Measurements from ENCODE around the gene RASGRP4.

Gene RASGRP4

GRCh38 chr19:38392707-38393308 lies 33.2 kb downstream of the RASGRP4 start:
- no peak for DNase-seq (ENCODE audit: low read depth, low spot score)
- no peak overlapping the region for H3K27ac ChIP-seq

DNA sequence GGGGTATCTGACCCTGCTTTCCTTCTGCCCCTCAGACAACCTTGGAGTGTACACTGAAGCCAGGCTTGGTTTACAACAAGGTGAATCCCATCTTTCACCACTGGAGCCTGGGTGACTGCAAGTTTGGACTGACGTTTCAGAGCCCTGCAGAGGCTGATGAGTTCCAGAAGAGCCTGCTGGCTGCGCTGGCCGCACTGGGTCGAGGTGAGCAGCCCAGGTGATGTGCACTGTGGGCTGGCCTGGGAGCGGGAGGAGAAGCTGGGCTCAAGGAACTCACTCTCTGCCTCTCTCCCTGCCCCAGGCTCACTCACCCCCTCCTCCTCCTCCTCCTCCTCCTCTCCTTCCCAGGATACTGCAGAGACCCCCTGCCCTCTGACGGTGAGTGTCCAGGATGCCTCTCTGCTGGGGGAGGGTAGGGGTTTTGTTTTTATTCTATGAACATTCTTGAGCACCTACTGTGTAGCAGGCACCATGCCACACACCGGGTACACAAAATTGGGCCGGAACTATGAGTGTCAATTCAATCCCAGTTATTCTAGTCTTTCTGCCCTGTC lies 34.0 kb downstream of the RASGRP4 start:
- DNase-seq (ENCODE audit: low read depth, low spot score): no peak
- H3K27ac ChIP-seq: no peak overlapping the region

DNA sequence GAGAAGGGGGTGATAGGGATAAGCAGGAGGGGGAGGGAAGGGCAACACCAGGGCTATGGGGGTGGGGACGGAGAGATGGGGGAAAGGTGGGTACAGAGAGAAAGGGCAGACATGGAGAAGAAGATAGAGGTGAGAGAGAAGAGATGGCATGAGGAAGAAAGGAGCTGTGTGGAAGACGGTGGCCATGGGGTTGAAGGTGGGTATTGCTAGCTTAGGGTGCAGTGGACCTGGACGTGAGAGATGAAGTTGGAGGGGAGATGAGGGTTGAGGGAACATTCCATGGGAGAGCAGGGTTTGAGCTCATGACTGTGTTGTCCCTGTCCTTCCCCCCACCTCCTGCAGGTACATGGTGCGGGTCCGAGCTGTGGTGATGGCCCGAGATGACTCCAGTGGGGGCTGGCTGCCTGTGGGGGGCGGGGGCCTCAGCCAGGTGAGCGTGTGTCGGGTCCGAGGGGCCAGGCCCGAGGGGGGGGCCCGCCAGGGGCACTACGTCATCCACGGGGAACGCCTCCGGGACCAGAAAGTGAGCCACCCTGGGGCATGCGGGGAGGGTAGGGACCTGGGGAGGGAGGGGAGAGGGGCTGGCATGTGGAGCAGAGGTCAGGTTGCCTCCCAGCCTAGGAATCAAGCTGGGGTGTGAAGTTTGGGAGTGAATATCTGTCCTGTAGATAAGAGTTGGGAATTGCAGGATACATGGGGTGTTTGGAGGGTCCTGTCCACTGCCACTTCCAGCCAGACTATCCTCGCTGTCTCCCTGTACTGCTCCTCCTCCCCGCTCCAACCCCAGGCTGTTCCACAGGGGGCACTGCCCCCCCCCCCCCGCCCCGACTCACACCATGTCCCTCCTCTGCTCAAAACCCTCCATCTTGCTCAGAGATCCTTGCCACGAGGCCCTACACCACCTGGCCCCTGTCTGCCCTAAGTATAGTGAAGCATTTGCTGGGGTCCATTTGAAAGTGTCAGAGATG lies 35.8 kb downstream of the RASGRP4 start:
- H3K27ac ChIP-seq: peak overlapping the region; percentile 80
- DNase-seq (ENCODE audit: low read depth, low spot score): no peak

- H3K27ac ChIP-seq: peak overlapping the region; percentile 80
- DNase-seq (ENCODE audit: low read depth, low spot score): no peak
Observed at GRCh38 chr19:38389101-38389925, 36.7 kb downstream of the RASGRP4 start.

- no peak for DNase-seq (ENCODE audit: low read depth, low spot score)
- peak within 1 kb of the TSS; percentile 80 for H3K27ac ChIP-seq
Observed at GRCh38 chr19:38388349-38389100, 37.5 kb downstream of the RASGRP4 start, which contains the start of gene SPRED3. Gene SPRED3, plus strand, starts transcription at chr19:38388697. Its CDS starts 1,606 bp downstream, at chr19:38390303.

GRCh38 chr19:38387550-38388348 lies 38.3 kb downstream of the RASGRP4 start, which contains the start of gene GGN:
Gene GGN, minus strand, starts transcription at chr19:38388034. Its CDS starts 773 bp downstream, at chr19:38387261.
- peak within 1 kb of the TSS; percentile 80 for H3K27ac ChIP-seq
- DNase-seq (ENCODE audit: low read depth, low spot score): peak; percentile 69

DNA sequence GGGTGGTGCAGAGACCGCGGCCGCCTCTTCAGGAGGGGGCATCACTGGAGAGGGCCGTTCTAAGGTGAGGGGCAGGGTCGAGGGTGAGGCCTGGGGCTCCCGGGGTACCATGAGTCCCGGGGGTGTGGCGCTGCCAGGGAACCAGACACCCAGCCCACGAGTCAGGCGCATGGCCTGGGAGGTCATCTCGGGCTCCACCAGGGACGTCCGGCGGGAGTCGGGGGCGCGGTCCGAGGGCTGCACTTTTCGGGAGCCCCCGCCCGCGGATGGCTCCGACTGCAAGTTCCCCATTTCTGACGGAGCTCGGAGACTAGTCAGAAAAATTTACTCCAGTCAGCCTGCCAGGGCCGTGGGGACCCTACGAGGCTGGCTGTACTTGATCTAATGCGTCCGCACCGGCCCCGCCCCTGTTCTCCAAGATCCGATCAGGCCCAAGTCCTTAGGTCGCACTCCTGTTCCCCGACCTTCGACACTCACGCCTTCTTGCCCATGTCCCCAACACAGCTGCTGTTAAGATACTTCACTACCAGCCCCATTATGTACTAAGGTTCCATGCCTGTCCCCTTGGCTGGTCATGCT lies 39.0 kb downstream of the RASGRP4 start:
- DNase-seq (ENCODE audit: low read depth, low spot score): no peak
- peak overlapping the region; percentile 80 for H3K27ac ChIP-seq

DNA sequence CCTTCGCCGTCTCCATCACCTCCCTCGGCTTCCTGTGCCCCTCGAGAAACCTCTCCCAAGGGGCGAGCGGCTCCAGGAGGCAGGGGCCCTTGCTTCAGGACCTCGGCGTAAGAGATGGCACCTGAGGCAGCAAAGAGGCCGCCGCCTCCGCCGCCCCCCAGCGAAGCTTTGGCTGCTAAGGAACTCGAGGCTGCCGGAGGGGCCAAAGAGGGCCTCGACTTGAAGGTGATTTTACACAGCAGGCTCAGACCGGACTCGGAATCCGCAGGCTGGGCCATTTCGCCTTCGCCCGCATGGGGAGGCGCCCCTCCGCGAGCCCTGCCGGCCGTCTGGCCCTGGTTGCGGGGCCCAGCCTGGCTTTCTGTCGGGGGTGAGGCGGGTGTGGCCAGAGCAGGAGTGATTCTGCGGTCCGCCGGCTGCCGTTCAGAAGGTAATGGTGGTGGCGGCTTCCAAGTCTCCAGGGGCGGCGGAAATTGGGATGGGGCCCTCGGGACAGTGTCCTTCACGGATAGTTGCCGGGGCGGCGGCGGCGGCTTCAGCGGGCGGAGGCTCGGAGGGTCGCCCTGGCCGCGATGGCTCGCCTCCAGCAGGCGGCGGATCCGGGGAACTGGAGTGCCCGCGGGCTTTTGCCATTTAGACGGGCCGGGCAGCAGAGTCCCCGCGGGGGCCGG lies 39.6 kb downstream of the RASGRP4 start:
- H3K27ac ChIP-seq: no peak overlapping the region
- no peak for DNase-seq (ENCODE audit: low read depth, low spot score)

- no peak for DNase-seq (ENCODE audit: low read depth, low spot score)
- no peak overlapping the region for H3K27ac ChIP-seq
Observed at GRCh38 chr19:38385804-38386257, 40.2 kb downstream of the RASGRP4 start.

DNA sequence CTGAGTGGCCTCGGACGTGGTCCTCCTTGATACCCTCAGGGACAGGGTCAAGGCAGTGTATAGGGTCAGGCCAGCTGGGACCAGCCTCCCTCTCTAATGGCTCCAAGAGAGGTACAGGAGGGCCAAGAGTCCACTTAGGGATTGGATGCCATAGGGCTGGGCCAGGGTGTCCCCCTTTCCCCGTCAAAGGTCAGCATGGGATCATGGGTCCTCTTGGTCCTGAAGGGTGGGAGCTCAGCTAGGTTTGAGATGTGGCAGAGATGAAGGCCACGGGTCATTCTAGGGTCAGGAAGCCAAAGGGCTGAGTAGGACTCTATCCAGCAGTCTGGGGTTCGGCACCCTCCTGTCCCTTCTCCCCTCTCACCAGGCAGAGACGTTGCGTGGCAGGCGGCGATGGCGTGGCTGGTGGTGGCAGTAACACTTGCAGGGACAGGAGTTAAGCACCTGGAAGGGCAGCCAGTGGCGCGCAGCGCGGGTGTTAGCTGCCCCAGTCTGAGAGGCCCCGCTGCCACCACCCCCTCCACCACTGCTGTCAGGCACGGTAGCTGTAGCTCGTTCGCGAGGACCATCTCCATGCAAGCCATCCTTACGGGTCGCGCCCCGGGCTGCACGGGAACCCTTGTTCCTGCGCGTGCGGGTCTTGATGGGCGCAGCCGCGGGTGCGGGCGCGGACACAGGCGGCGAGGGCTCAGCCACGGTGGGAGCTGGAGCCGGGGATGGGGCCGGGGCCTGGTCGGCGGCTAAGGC lies 40.8 kb downstream of the RASGRP4 start:
- no peak overlapping the region for H3K27ac ChIP-seq
- DNase-seq (ENCODE audit: low read depth, low spot score): no peak

DNA sequence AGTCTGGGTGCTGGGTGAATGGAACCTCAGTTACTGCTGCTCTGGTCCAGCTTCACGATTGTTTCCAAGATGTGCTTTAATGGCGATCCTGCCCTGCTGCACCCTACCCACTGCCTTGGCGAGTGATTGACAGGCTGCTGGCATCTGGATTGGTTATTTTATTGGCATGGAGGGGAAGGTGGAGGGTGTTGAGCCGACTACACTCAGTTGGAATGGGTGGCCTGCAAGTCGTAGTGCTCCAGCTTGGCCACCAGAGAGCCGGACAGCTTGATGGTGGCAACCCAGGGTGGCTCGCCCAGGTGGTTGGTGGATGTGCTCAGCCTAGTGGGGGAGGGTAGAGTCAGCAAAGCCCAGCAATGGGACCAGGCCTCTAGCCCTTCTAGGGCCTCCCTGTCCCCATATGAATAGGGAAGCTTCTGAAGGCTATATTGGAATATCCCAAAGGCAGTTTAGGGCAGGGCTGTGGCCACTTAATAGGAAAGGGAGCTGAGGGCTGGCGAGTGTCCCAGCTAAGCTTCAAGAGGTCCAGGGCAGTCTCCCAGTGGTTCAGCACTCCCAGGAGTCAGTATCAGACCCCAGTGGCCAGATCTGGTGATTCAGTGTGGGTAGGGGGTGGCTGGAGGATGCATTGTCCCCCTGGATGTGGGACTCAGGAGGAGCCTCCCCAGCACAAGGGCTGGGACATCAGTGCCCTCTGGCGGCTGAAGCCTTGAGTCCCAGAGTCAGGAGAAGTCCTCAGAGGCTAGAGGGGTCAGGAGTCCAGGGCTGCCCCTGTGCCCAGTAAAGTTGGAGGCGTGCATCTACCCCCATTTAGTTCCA lies 41.6 kb downstream of the RASGRP4 start:
- DNase-seq (ENCODE audit: low read depth, low spot score): no peak
- no peak overlapping the region for H3K27ac ChIP-seq

DNA sequence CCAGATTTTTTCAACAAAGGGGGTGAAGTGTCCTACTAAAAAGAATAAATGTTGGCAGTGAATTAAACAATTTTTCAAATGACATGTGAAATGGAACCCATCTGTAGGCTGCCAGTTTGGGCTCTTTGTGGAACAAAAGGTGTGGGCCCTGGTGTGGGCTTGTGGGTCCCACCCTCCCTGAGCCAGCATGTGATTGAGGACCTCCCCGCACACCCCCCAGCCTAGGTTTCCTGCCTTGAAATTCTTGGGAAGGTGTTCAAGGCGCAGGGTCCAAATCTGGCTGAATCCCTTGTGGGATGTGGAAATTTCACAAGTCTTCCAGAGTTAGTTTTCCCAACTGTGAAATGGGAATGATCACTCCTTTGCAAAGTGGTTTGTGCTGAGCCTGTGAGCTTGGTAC lies 42.3 kb downstream of the RASGRP4 start:
- no peak overlapping the region for H3K27ac ChIP-seq
- DNase-seq (ENCODE audit: low read depth, low spot score): no peak

GRCh38 chr19:38383184-38383583 lies 42.8 kb downstream of the RASGRP4 start:
- no peak for DNase-seq (ENCODE audit: low read depth, low spot score)
- no peak overlapping the region for H3K27ac ChIP-seq

DNA sequence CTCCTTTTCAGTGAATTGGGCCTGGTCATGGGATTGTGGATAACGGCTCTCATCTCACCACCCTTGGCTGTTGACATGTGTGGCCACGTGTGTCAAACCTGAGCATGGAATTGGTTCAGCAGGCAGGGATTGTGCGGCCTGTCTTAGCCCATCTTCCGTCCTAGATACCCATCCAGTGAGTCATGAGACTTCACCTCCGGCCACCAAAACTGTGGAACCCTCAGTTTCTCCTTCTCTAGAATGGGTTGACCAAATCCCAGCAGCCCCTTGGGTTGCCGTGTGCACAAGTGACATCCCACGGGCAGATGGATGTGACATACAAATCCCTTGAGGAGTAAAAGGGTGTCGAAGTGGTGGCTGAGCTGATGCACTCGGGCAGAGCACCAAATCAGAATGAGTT lies 44.9 kb downstream of the RASGRP4 start:
- no peak for DNase-seq (ENCODE audit: low read depth, low spot score)

GRCh38 chr19:38378866-38379265 lies 47.2 kb downstream of the RASGRP4 start:
- no peak for DNase-seq (ENCODE audit: low read depth, low spot score)

More for the DNA sequence above, 44.9 kb downstream of the RASGRP4 start:
- H3K27ac ChIP-seq: no peak overlapping the region

GRCh38 chr19:38377052-38377451 lies 49.0 kb downstream of the RASGRP4 start:
- no peak overlapping the region for H3K27ac ChIP-seq
- DNase-seq (ENCODE audit: low read depth, low spot score): no peak

More at GRCh38 chr19:38378866-38379265, 47.2 kb downstream of the RASGRP4 start:
- H3K27ac ChIP-seq: no peak overlapping the region
